Neural cell (in vitro differentiated cells): ENCODE results near the gene ZBTB37. TPM values are rescaled to one million over a fixed set of nuclear protein-coding genes. Genes with fewer than 3 reads are reported as not detected.

Source experiments
- H2AFZ ChIP-seq: fragments of 200-600, 300-800 bp; sonication (generic), shearing (Covaris generic); 2 replicates; pipeline ENCODE4 v1.6.0; 2014; ENCODE audit warnings: low read depth, mild to moderate bottlenecking, antibody characterized with exemption, low read length, moderate library complexity
- H3F3A ChIP-seq: fragments of 200-600 bp; shearing (Covaris generic); 2 replicates; pipeline ENCODE4 v1.6.1; 2016; ENCODE audit warnings: mild to moderate bottlenecking, moderate library complexity, mixed read lengths, antibody characterized with exemption, low read length; ENCODE audit not compliant: insufficient read depth, poor library complexity, severe bottlenecking
- H3K27ac ChIP-seq: fragments of 200-600, 300-800 bp; sonication (generic), shearing (Covaris generic); 2 replicates; pipeline ENCODE4 v1.5.1; 2014; ENCODE audit warnings: mild to moderate bottlenecking, low read length, moderate library complexity
- H3K27me3 ChIP-seq: fragments of 300-800, 200-600 bp; sonication (generic), shearing (Covaris generic); 2 replicates; pipeline ENCODE4 v1.6.0; 2014; ENCODE audit warnings: mild to moderate bottlenecking, low read depth, low read length, moderate library complexity; ENCODE audit not compliant: insufficient read depth
- H3K36me3 ChIP-seq: fragments of 300-800, 200-600 bp; sonication (generic), shearing (Covaris generic); 2 replicates; pipeline ENCODE4 v1.5.1; 2014; ENCODE audit warnings: mild to moderate bottlenecking, antibody characterized with exemption, low read length, moderate library complexity; ENCODE audit not compliant: insufficient read depth
- H3K4me2 ChIP-seq: fragments of 300-800, 200-600 bp; sonication (generic), shearing (Covaris generic); 2 replicates; pipeline ENCODE4 v1.6.0; 2014; ENCODE audit warnings: mild to moderate bottlenecking, low read length
- H3K4me3 ChIP-seq: fragments of 300-800, 200-600 bp; sonication (generic), shearing (Covaris generic); 2 replicates; pipeline ENCODE4 v1.5.1; 2014; ENCODE audit warnings: mild to moderate bottlenecking, low read length, moderate library complexity
- H3K79me2 ChIP-seq: fragments of 200-600 bp; shearing (Covaris generic); replicated peaks from 2 replicates; pipeline ENCODE4 v1.6.0; 2014; ENCODE audit warnings: mild to moderate bottlenecking, low read length, moderate library complexity; ENCODE audit not compliant: insufficient read depth
- H3K9ac ChIP-seq: fragments of 300-800, 200-600 bp; sonication (generic), shearing (Covaris generic); 2 replicates; pipeline ENCODE4 v1.6.1; 2016; ENCODE audit warnings: mild to moderate bottlenecking, low read length, mixed read lengths
- H3K9me2 ChIP-seq: fragments of 200-600 bp; shearing (Covaris generic); 2 replicates; pipeline ENCODE4 v1.6.1; 2016; ENCODE audit warnings: mild to moderate bottlenecking, low read length, mixed read lengths; ENCODE audit not compliant: insufficient read depth
- H3K9me3 ChIP-seq: fragments of 200-600, 300-800 bp; sonication (generic), shearing (Covaris generic); 2 replicates; pipeline ENCODE4 v1.6.1; 2016; ENCODE audit warnings: mild to moderate bottlenecking, mixed run types, low read length, moderate library complexity, mixed read lengths
- H4K20me1 ChIP-seq: fragments of 200-600 bp; shearing (Covaris generic); 2 replicates; pipeline ENCODE4 v1.6.1; 2016; ENCODE audit warnings: mild to moderate bottlenecking, mixed run types; ENCODE audit not compliant: insufficient read depth
- EP300 ChIP-seq: fragments of 450-650 bp; conservative IDR thresholded peaks from 2 replicates; pipeline ENCODE4 v1.6.1; 2014; ENCODE audit warnings: antibody characterized with exemption, mild to moderate bottlenecking, moderate library complexity; ENCODE audit not compliant: poor library complexity, severe bottlenecking
- EZH2 ChIP-seq: fragments of 200-600, 300-800 bp; shearing (Covaris generic), sonication (generic); IDR thresholded peaks from 2 replicates; pipeline ENCODE4 v1.6.1; 2014; ENCODE audit warnings: antibody characterized with exemption, low read length, borderline replicate concordance, mild to moderate bottlenecking; ENCODE audit not compliant: insufficient read depth, poor library complexity, severe bottlenecking
- MXI1 ChIP-seq: fragments of 450-650 bp; conservative IDR thresholded peaks from 2 replicates; pipeline ENCODE4 v1.6.1; 2014; ENCODE audit warnings: antibody characterized with exemption, mild to moderate bottlenecking; ENCODE audit not compliant: poor library complexity, severe bottlenecking
- POLR2AphosphoS5 ChIP-seq: IDR thresholded peaks from 2 replicates; pipeline ENCODE4 v1.6.1; 2012
- RAD21 ChIP-seq: fragments of 450-650 bp; conservative IDR thresholded peaks from 2 replicates; pipeline ENCODE4 v1.6.1; 2014; ENCODE audit warnings: antibody characterized with exemption, mild to moderate bottlenecking, moderate library complexity
- REST ChIP-seq: IDR thresholded peaks from 2 replicates; pipeline ENCODE4 v1.6.1; 2012; ENCODE audit warnings: borderline replicate concordance
- SMC3 ChIP-seq: fragments of 450-650 bp; conservative IDR thresholded peaks from 2 replicates; pipeline ENCODE4 v1.6.1; 2014; ENCODE audit warnings: antibody characterized with exemption, mild to moderate bottlenecking, moderate library complexity; ENCODE audit not compliant: poor library complexity
- polyA plus RNA-seq: library from polyadenylated mRNA; depleted of rRNA; stranded (reverse); fragments of >200 nt; gene quantifications from 2 replicates; pipeline ENCODE4 v1.2.3, GENCODE V29; 2014
- TF ChIP-seq, protein P1 (sequence below): fragments of 450-650 bp; IDR thresholded peaks from 2 replicates; pipeline ENCODE4 v1.5.1; 2014; ENCODE audit warnings: antibody characterized with exemption, mild to moderate bottlenecking, moderate library complexity; ENCODE audit not compliant: poor library complexity, severe bottlenecking

ZBTB37 gene
- polyA plus RNA-seq, 1 donor from 2014 or later: 14.6 TPM

DNA sequence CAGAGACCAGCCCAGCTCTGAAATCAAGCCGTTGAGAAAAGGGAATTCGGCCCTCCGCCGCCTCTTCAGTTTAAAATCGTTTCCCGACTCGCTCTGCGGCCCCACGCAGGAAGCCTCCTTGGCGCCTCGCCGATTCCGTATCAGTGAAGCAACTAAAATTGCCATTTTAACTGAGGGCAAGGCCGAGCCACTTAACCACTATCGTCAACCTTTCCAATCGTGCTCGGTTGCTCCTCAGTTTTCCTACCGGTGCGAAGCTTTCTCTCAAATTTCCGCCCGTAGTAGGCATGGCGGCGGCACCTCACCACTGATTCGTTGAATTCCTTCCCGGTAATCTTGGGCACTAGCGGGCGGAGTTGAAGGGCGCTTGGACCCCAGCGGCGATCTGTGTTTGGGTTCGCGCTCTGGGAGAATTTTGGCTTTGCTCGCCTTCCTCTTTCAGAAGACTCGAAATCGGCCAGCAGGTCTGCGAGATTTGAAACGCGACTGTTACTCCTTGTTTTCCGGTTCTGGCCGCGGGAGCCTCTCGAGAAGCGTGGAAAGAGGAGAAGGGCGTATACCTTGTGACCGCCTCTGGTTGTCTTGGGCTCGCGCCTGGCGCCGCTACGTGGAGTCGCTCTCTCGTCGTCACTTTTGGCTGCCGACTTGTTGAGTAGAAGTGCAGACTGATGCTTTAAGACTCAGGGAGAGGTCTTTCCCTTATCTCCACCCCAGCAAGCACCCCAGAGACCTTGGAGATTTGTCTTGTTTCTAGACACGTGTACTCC, 43.7 kb upstream of the ZBTB37 start, which contains the start of the genes CENPL and DARS2:
Gene CENPL (minus strand): TSS at position 569 of the 767 bp plus-strand sequence. CDS start 13,584 bp downstream, outside the sequence.
Gene DARS2 (plus strand): TSS at position 359 of the 767 bp plus-strand sequence. CDS start 557 bp downstream, outside the sequence.
- H3K4me3 ChIP-seq: peak within 1 kb of the TSS; percentile 84
- H3K9ac ChIP-seq: peak within 1 kb of the TSS; percentile 67
- H3K27me3 ChIP-seq: no peaks in the 10 kb centered on the region
- H3K4me2 ChIP-seq: peak within 1 kb of the TSS; percentile 77
- H3K79me2 ChIP-seq: peaks cover 21% of the 10 kb centered on the region
- no peaks in the 10 kb centered on the region for H3K36me3 ChIP-seq
- no peaks in the 10 kb centered on the region for H3F3A ChIP-seq
- TF ChIP-seq, protein P1, sequence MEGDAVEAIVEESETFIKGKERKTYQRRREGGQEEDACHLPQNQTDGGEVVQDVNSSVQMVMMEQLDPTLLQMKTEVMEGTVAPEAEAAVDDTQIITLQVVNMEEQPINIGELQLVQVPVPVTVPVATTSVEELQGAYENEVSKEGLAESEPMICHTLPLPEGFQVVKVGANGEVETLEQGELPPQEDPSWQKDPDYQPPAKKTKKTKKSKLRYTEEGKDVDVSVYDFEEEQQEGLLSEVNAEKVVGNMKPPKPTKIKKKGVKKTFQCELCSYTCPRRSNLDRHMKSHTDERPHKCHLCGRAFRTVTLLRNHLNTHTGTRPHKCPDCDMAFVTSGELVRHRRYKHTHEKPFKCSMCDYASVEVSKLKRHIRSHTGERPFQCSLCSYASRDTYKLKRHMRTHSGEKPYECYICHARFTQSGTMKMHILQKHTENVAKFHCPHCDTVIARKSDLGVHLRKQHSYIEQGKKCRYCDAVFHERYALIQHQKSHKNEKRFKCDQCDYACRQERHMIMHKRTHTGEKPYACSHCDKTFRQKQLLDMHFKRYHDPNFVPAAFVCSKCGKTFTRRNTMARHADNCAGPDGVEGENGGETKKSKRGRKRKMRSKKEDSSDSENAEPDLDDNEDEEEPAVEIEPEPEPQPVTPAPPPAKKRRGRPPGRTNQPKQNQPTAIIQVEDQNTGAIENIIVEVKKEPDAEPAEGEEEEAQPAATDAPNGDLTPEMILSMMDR: no peak
- TF ChIP-seq POLR2AphosphoS5 (peak; percentile 56), SMC3 (no peak), MXI1 (peak; percentile 96), REST (no peak)
- H3K9me2 ChIP-seq: no peaks in the 10 kb centered on the region
- H2AFZ ChIP-seq: peak within 1 kb of the TSS; percentile 83
- H3K27ac ChIP-seq: peak within 1 kb of the TSS; percentile 76
- H3K9me3 ChIP-seq: no peaks in the 10 kb centered on the region
- no peaks in the 10 kb centered on the region for H4K20me1 ChIP-seq

GRCh38 chr1:173827611-173828010, 40.6 kb upstream of the ZBTB37 start:
- no peak overlapping the region for H3K4me3 ChIP-seq
- no peak overlapping the region for H3K4me2 ChIP-seq
- H4K20me1 ChIP-seq: no peaks in the 10 kb centered on the region
- no peaks in the 10 kb centered on the region for H3K9me2 ChIP-seq
- no peaks in the 10 kb centered on the region for H3K36me3 ChIP-seq
- H3K79me2 ChIP-seq: peaks cover 15% of the 10 kb centered on the region
- H3F3A ChIP-seq: no peaks in the 10 kb centered on the region
- no peak overlapping the region for H3K27ac ChIP-seq
- no peaks in the 10 kb centered on the region for H3K9me3 ChIP-seq
- TF ChIP-seq REST: no peak
- TF ChIP-seq RAD21: no peak
- TF ChIP-seq SMC3: no peak
- TF ChIP-seq EZH2: no peak
- no peak for TF ChIP-seq EP300
- H3K9ac ChIP-seq: no peak overlapping the region
- no peaks in the 10 kb centered on the region for H3K27me3 ChIP-seq
- no peak overlapping the region for H2AFZ ChIP-seq
